ENCODE results near the gene MAGIX.

- TF ChIP-seq CTCF (IDR thresholded peaks at IDR 0.05) (no peak), POLR2A (IDR thresholded peaks at IDR 0.05) (no peak)
These were observed 39.5 kb downstream of the MAGIX start for GRCh38 chrX:49202022-49202421.

Measured in uterus (tissue), 2 donors.